Vagina (tissue), 2 donors: ENCODE measurements around the gene FOXO6.

Experiments used
- POLR2A ChIP-seq, 2 donors: fragments of 450-650 bp; IDR thresholded peaks; one replicate each; pipeline ENCODE4 v1.6.1; 2017; ENCODE audit warnings: antibody characterized with exemption in 2 of 2, mild to moderate bottlenecking in 2 of 2, moderate library complexity in 2 of 2
- TF ChIP-seq, protein P1 (sequence below), 3 experiments: fragments of 450-650 bp in 2 of 3; fragments of 200-600 bp in 1 of 3; sonication (generic) in 1 of 3; IDR thresholded peaks; one replicate each; pipeline ENCODE4 v1.5.1; 2017 to 2019; ENCODE audit warnings: antibody characterized with exemption in 3 of 3, mild to moderate bottlenecking in 2 of 3, moderate library complexity in 2 of 3

GRCh38 chr1:41420351-41420750 lies 59.1 kb downstream of the FOXO6 start:
- TF ChIP-seq POLR2A (IDR thresholded peaks at IDR 0.05): no peak
- TF ChIP-seq, protein P1, sequence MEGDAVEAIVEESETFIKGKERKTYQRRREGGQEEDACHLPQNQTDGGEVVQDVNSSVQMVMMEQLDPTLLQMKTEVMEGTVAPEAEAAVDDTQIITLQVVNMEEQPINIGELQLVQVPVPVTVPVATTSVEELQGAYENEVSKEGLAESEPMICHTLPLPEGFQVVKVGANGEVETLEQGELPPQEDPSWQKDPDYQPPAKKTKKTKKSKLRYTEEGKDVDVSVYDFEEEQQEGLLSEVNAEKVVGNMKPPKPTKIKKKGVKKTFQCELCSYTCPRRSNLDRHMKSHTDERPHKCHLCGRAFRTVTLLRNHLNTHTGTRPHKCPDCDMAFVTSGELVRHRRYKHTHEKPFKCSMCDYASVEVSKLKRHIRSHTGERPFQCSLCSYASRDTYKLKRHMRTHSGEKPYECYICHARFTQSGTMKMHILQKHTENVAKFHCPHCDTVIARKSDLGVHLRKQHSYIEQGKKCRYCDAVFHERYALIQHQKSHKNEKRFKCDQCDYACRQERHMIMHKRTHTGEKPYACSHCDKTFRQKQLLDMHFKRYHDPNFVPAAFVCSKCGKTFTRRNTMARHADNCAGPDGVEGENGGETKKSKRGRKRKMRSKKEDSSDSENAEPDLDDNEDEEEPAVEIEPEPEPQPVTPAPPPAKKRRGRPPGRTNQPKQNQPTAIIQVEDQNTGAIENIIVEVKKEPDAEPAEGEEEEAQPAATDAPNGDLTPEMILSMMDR (IDR thresholded peaks at IDR 0.05): no peak
